GM18951 (cell line): Measurements from ENCODE around the gene RAB11FIP4.

Source experiments
- POLR2A ChIP-seq: IDR thresholded peaks from 4 replicates; pipeline ENCODE4 v1.6.1; 2011; ENCODE audit warnings: mild to moderate bottlenecking; ENCODE audit not compliant: insufficient read length, insufficient read depth; ENCODE audit errors: extremely low read depth
- in situ Hi-C: fragments of 300-500 bp; cut with MboI; formaldehyde crosslinking; loops from one replicate; pipeline ENCODE4 v1.12.0; 2022; ENCODE audit warnings: low sequenced_read_pairs, mixed read lengths, inconsistent platforms; ENCODE audit not compliant: unreplicated experiment

The RAB11FIP4 gene

GRCh38 chr17:31488264-31488981 lies 96.9 kb downstream of the RAB11FIP4 start:
- no peak for TF ChIP-seq POLR2A
- in situ Hi-C loops, result no loop called here

GRCh38 chr17:31488982-31489294 lies 97.5 kb downstream of the RAB11FIP4 start:
- in situ Hi-C loops, result no loop called here
- TF ChIP-seq POLR2A, result no peak

GRCh38 chr17:31489295-31490018 lies 98.0 kb downstream of the RAB11FIP4 start:
- TF ChIP-seq POLR2A, result no peak
- in situ Hi-C loops, result no loop called here

- TF ChIP-seq POLR2A, result no peak
- in situ Hi-C loops, result no loop called here
These were observed 98.7 kb downstream of the RAB11FIP4 start for GRCh38 chr17:31490019-31490650.

GRCh38 chr17:31490671-31491375 lies 99.3 kb downstream of the RAB11FIP4 start:
- no peak for TF ChIP-seq POLR2A
- in situ Hi-C loops, result no loop called here

GRCh38 chr17:31491376-31492131 lies 100.1 kb downstream of the RAB11FIP4 start:
- in situ Hi-C loops, result no loop called here

GRCh38 chr17:31492206-31492605 lies 100.7 kb downstream of the RAB11FIP4 start:
- no peak for TF ChIP-seq POLR2A
- in situ Hi-C loops, result no loop called here

More at GRCh38 chr17:31491376-31492131, 100.1 kb downstream of the RAB11FIP4 start:
- no peak for TF ChIP-seq POLR2A

GRCh38 chr17:31492880-31493655 lies 101.6 kb downstream of the RAB11FIP4 start:
- in situ Hi-C loops, result no loop called here
- TF ChIP-seq POLR2A, result no peak

GRCh38 chr17:31493656-31494155 lies 102.2 kb downstream of the RAB11FIP4 start:
- no peak for TF ChIP-seq POLR2A
- in situ Hi-C loops, result no loop called here

- peak; percentile 33 for TF ChIP-seq POLR2A
- in situ Hi-C loops, result no loop called here
These were observed 103.0 kb downstream of the RAB11FIP4 start for GRCh38 chr17:31494259-31495021.
